CD14-positive monocyte (primary cell): ENCODE results near the gene GNRH2. TPM values are rescaled to one million over a fixed set of nuclear protein-coding genes. Genes with fewer than 3 reads are reported as not detected.

Experiments used
- DNase-seq, 3 donors: peaks; one replicate each; pipeline ENCODE4 v3.0.0-alpha.2; 2011 to 2022
- H2AFZ ChIP-seq: 2 replicates; pipeline ENCODE4 v1.6.0; 2012; ENCODE audit warnings: mild to moderate bottlenecking, low read depth, low read length, inconsistent platforms; ENCODE audit not compliant: insufficient read depth, poor library complexity, severe bottlenecking
- H3K27ac ChIP-seq, 2 donors: 1 replicate in 1 of 2; 2 replicates in 1 of 2; pipeline ENCODE4 v1.5.1; 2012 to 2013; ENCODE audit warnings: low read length in 2 of 2, control low read depth in 1 of 2, inconsistent platforms in 1 of 2, low read depth in 1 of 2, mild to moderate bottlenecking in 1 of 2
- H3K27me3 ChIP-seq, 2 donors: one replicate each; pipeline versions ENCODE4 v1.6.0 to v1.6.1; 2011 to 2013; ENCODE audit warnings: low read length in 2 of 2; ENCODE audit not compliant: control insufficient read depth in 2 of 2, insufficient read depth in 2 of 2
- H3K36me3 ChIP-seq, 2 donors: replicated peaks in 1 of 2; 1 replicate in 1 of 2; 2 replicates in 1 of 2; pipeline versions ENCODE4 v1.5.1 to v1.6.1; 2012 to 2013; ENCODE audit warnings: low read length in 2 of 2, control low read depth in 1 of 2, inconsistent platforms in 1 of 2, mild to moderate bottlenecking in 1 of 2; ENCODE audit not compliant: insufficient read depth in 2 of 2, control insufficient read depth in 1 of 2
- H3K4me1 ChIP-seq, 2 donors: 1 replicate in 1 of 2; 2 replicates in 1 of 2; pipeline versions ENCODE4 v1.5.1 to v1.6.1; 2012 to 2013; ENCODE audit warnings: low read length in 2 of 2, control low read depth in 1 of 2, inconsistent platforms in 1 of 2, mild to moderate bottlenecking in 1 of 2, moderate library complexity in 1 of 2; ENCODE audit not compliant: insufficient read depth in 2 of 2, control insufficient read depth in 1 of 2
- H3K4me2 ChIP-seq: replicated peaks from 2 replicates; pipeline ENCODE3; 2012; ENCODE audit warnings: low read length, moderate library complexity, mild to moderate bottlenecking; ENCODE audit not compliant: poor library complexity, severe bottlenecking; ENCODE audit errors: extremely low read depth
- H3K4me3 ChIP-seq, 3 experiments: fragments of 200-600 bp in 1 of 3; sonication (generic) in 1 of 3; replicated peaks in 1 of 3; 1 replicate in 2 of 3; 2 replicates in 1 of 3; pipeline ENCODE4 v1.5.1; 2011 to 2013; ENCODE audit warnings: low read length in 3 of 3, mild to moderate bottlenecking in 3 of 3, control low read depth in 2 of 3, low read depth in 2 of 3, inconsistent platforms in 1 of 3, moderate library complexity in 1 of 3
- H3K79me2 ChIP-seq: 2 replicates; pipeline ENCODE4 v1.6.0; 2012; ENCODE audit warnings: mild to moderate bottlenecking, control low read depth, inconsistent platforms, low read length, moderate library complexity; ENCODE audit not compliant: insufficient read depth
- H3K9ac ChIP-seq: 2 replicates; pipeline ENCODE4 v1.6.0; 2017; ENCODE audit warnings: low read length, mild to moderate bottlenecking; ENCODE audit not compliant: insufficient read depth, poor library complexity, severe bottlenecking
- H3K9me3 ChIP-seq, 2 donors: replicated peaks in 1 of 2; 1 replicate in 1 of 2; 2 replicates in 1 of 2; pipeline versions ENCODE4 v1.5.1 to v1.6.1; 2012 to 2013; ENCODE audit warnings: low read length in 2 of 2, control low read depth in 1 of 2; ENCODE audit not compliant: control insufficient read depth in 1 of 2, insufficient read depth in 1 of 2
- H4K20me1 ChIP-seq: 2 replicates; pipeline ENCODE4 v1.6.0; 2012; ENCODE audit warnings: mild to moderate bottlenecking, low read length, control low read depth, moderate library complexity; ENCODE audit not compliant: insufficient read depth
- H3K27ac Mint-ChIP-seq, 7 donors: one replicate each; pipeline ENCODE4 v1.8.0; 2020; ENCODE audit warnings: mild to moderate bottlenecking in 7 of 7, mixed read lengths in 7 of 7, moderate library complexity in 6 of 7, inconsistent platforms in 2 of 7
- H3K27me3 Mint-ChIP-seq, 3 donors: one replicate each; pipeline ENCODE4 v1.8.0; 2021 to 2022; ENCODE audit warnings: low read depth in 3 of 3, mild to moderate bottlenecking in 3 of 3, mixed read lengths in 3 of 3, moderate library complexity in 3 of 3, inconsistent platforms in 1 of 3
- H3K36me3 Mint-ChIP-seq, 2 donors: one replicate each; pipeline ENCODE4 v1.8.0; 2020; ENCODE audit warnings: mixed read lengths in 2 of 2, inconsistent platforms in 1 of 2, mild to moderate bottlenecking in 1 of 2
- H3K4me1 Mint-ChIP-seq: one replicate; pipeline ENCODE4 v1.8.0; 2020; ENCODE audit warnings: mild to moderate bottlenecking, mixed read lengths
- H3K4me3 Mint-ChIP-seq, 2 donors: one replicate each; pipeline ENCODE4 v1.8.0; 2020; ENCODE audit warnings: mild to moderate bottlenecking in 2 of 2, mixed read lengths in 2 of 2, moderate library complexity in 1 of 2
- H3K9me3 Mint-ChIP-seq, 7 donors: one replicate each; pipeline ENCODE4 v1.8.0; 2020 to 2022; ENCODE audit warnings: mixed read lengths in 7 of 7, mild to moderate bottlenecking in 6 of 7, moderate library complexity in 6 of 7, inconsistent platforms in 2 of 7
- CTCF ChIP-seq: fragments of 200-600 bp; IDR thresholded peaks from one replicate; pipeline ENCODE4 v1.8.0; 2022; ENCODE audit warnings: antibody characterized with exemption, mild to moderate bottlenecking
- WGBS: methylation state at CpG from one replicate; pipeline ENCODE4 v1.1.5; 2013; ENCODE audit warnings: missing lambda C conversion rate; ENCODE audit not compliant: insufficient coverage; 5-methylcytosine and 5-hydroxymethylcytosine counted together
- intact Hi-C, 2 donors: fragments of 100-400 bp; cut with micrococcal nuclease; formaldehyde crosslinking; loops; one replicate each; pipeline versions ENCODE4 v1.15.0 to v1.15.1; 2023
- polyA plus RNA-seq, 3 donors: library from polyadenylated mRNA; depleted of rRNA in 1 of 3; unstranded in 2 of 3; stranded (reverse) in 1 of 3; fragments of 300-500 nt in 2 of 3; fragments of >200 nt in 1 of 3; fragmentation: Illumina TruSeq in 2 of 3; gene quantifications; 1 replicate in 2 of 3; 2 replicates in 1 of 3; pipeline ENCODE4 v1.2.3, GENCODE V29; 2012 to 2021

GNRH2 gene
- polyA plus RNA-seq, 3 donors, result not detected

DNA sequence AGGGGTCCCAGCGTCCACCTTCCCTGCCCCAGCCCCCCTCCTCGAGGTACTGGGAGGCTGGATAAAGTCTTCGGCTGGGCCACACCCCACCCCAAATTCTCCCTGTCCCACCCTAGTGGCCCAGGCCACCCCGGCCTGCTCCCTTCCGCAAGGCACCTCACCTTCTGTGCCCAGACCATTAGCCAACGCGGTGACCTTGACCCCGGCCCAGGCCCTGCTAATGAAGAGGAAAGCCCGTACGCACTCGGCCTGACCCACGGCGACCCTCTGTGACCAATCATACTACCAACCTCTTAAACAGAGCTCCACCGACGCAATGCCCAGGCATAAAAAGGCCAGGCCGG lies 27.8 kb downstream of the GNRH2 start:
- H3K9ac ChIP-seq, result no peak overlapping the region
- no peak for TF ChIP-seq CTCF
- Mint-ChIP-seq H3K4me1 (peaks cover 19% of the 10 kb centered on the region), H3K9me3 (peaks cover 3 to 14% (median 10%) of the 10 kb centered on the region in 7 donors), H3K27ac (no peak overlapping the region), H3K4me3 (peak overlapping the region in 1 of 2 donors; percentile 78), H3K27me3 (peaks cover 34 to 62% (median 47%) of the 10 kb centered on the region in 3 donors), H3K36me3 (peaks cover 0 to 5% of the 10 kb centered on the region in 2 donors)
- DNase-seq, result no peak
- no peak overlapping the region for H3K27ac ChIP-seq
- no peaks in the 10 kb centered on the region for H3K9me3 ChIP-seq
- H4K20me1 ChIP-seq, result no peaks in the 10 kb centered on the region
- H3K36me3 ChIP-seq, result no peaks in the 10 kb centered on the region
- peaks cover 13 to 21% of the 10 kb centered on the region in 2 donors for H3K4me1 ChIP-seq
- peaks cover 11 to 37% of the 10 kb centered on the region in 2 donors for H3K27me3 ChIP-seq
- H2AFZ ChIP-seq, result peak overlapping the region; percentile 81
- H3K4me3 ChIP-seq, result peak overlapping the region in 1 of 3 experiments; percentile 69
- H3K4me2 ChIP-seq, result peak overlapping the region; percentile 80
- no peaks in the 10 kb centered on the region for H3K79me2 ChIP-seq
- WGBS, result 48% methylated on average over 12 of the region's 16 CpGs
- intact Hi-C loops, result no loop called here

GRCh38 chr20:3071610-3072529 lies 28.4 kb downstream of the GNRH2 start, which contains the start of gene OXT:
OXT (plus strand) TSS chr20:3071620; CDS start chr20:3071656, 36 bp downstream.
- H3K27ac ChIP-seq, result no peak within 1 kb of the TSS

More at GRCh38 chr20:3071610-3072529, 28.4 kb downstream of the GNRH2 start, which contains the start of gene OXT:
- peaks cover 22% of the 10 kb centered on the region for H3K4me1 Mint-ChIP-seq
- TF ChIP-seq CTCF, result no peak
- peak in 2 of 3 donors; percentile 20 to 47 for DNase-seq
- intact Hi-C loops, result no loop called here
- peaks cover 0 to 5% of the 10 kb centered on the region in 2 donors for H3K36me3 Mint-ChIP-seq
- peaks cover 34 to 64% (median 47%) of the 10 kb centered on the region in 3 donors for H3K27me3 Mint-ChIP-seq
- peak within 1 kb of the TSS; percentile 81 for H2AFZ ChIP-seq
- H3K27ac Mint-ChIP-seq, result peak within 1 kb of the TSS in 1 of 7 donors; percentile 35
- no peaks in the 10 kb centered on the region for H3K79me2 ChIP-seq
- peak within 1 kb of the TSS; percentile 74 to 88 for H3K4me3 Mint-ChIP-seq
- peak within 1 kb of the TSS; percentile 80 for H3K4me2 ChIP-seq
- H3K36me3 ChIP-seq, result no peaks in the 10 kb centered on the region
- H3K9ac ChIP-seq, result peak within 1 kb of the TSS; percentile 51
- H3K9me3 ChIP-seq, result no peaks in the 10 kb centered on the region
- H3K9me3 Mint-ChIP-seq, result peaks cover 3 to 14% (median 11%) of the 10 kb centered on the region in 7 donors
- H4K20me1 ChIP-seq, result no peaks in the 10 kb centered on the region
- 3% methylated on average over 82 of the region's 95 CpGs for WGBS
- peaks cover 11 to 37% of the 10 kb centered on the region in 2 donors for H3K27me3 ChIP-seq
- peak within 1 kb of the TSS; percentile 7 to 69 (median 14) for H3K4me3 ChIP-seq
- peaks cover 15 to 23% of the 10 kb centered on the region in 2 donors for H3K4me1 ChIP-seq
